Right lobe of liver (tissue), 6 donors: Measurements from ENCODE around the gene TRIM45. TPM values are rescaled to one million over a fixed set of nuclear protein-coding genes. Genes with fewer than 3 reads are reported as not detected.
"Not testable (repeated sequence)": the region's sequence is repeated elsewhere in the genome, so short reads cannot be mapped to it uniquely, and the experiment has no call there.

Source experiments
- ATAC-seq, 4 donors: fragments of 200-7000 bp; cut with Tn5 transposase; one replicate each; pipeline ENCODE4 v1.9.1; 2020; ENCODE audit warnings: mild to moderate bottlenecking in 4 of 4, moderate library complexity in 4 of 4
- DNase-seq, 3 donors: peaks; one replicate each; pipeline ENCODE4 v3.0.0-alpha.2; 2020
- H3K27ac ChIP-seq, 3 donors: fragments of 200-600 bp; one replicate each; pipeline ENCODE4 v1.8.0; 2022
- H3K27me3 ChIP-seq, 2 donors: fragments of 200-600 bp; one replicate each; pipeline ENCODE4 v1.8.0; 2022
- H3K36me3 ChIP-seq, 4 donors: fragments of 200-600 bp; sonication (generic) in 1 of 4; one replicate each; pipeline versions ENCODE4 v1.5.1 to v1.8.0; 2017 to 2022; ENCODE audit warnings: control low read depth in 1 of 4
- H3K4me1 ChIP-seq, 4 donors: fragments of 200-600 bp; sonication (generic) in 1 of 4; one replicate each; pipeline versions ENCODE4 v1.5.1 to v1.8.0; 2017 to 2022; ENCODE audit warnings: control low read depth in 1 of 4
- H3K4me3 ChIP-seq, 3 donors: fragments of 200-600 bp; one replicate each; pipeline ENCODE4 v1.8.0; 2022
- H3K9me3 ChIP-seq, 4 donors: fragments of 200-600 bp; sonication (generic) in 1 of 4; one replicate each; pipeline versions ENCODE4 v1.5.1 to v1.8.0; 2017 to 2022; ENCODE audit warnings: control low read depth in 1 of 4
- POLR2A ChIP-seq: fragments of 450-650 bp; IDR thresholded peaks from one replicate; pipeline ENCODE4 v1.6.1; 2017; ENCODE audit warnings: antibody characterized with exemption, mild to moderate bottlenecking
- WGBS: methylation state at CpG from one replicate; pipeline ENCODE4 v1.1.6; 2018; ENCODE audit warnings: low coverage, low lambda C conversion rate; ENCODE audit not compliant: insufficient coverage; ENCODE audit errors: missing lambda C conversion rate; 5-methylcytosine and 5-hydroxymethylcytosine counted together
- intact Hi-C, 2 donors: fragments of 100-400 bp; cut with DNase I; formaldehyde crosslinking; loops; one replicate each; pipeline versions ENCODE4 v1.11.2 to v1.14.1; 2022
- total RNA-seq, 6 experiments: library from RNA; depleted of rRNA in 2 of 6; stranded (reverse); fragments of >200 nt in 2 of 6; fragmentation: NEBNext Ultra II Directional in 3 of 6; extraction: Animal tissue kit (Norgen Biotek cat#: 25700) in 3 of 6; gene quantifications; one replicate each; pipeline versions ENCODE4 v1.1.0 to v1.2.4, GENCODE V29; 2016 to 2023
- TF ChIP-seq, protein P1 (sequence below), 4 donors: fragments of 200-600 bp in 3 of 4; fragments of 450-650 bp in 1 of 4; IDR thresholded peaks; one replicate each; pipeline versions ENCODE4 v1.5.1 to v1.8.0; 2016 to 2022; ENCODE audit warnings: antibody characterized with exemption in 4 of 4, mild to moderate bottlenecking in 2 of 4
- donor health status: DM: no; HTN: yes; CAD: no.
- donor health status: DM: no; HTN: no; CAD: no.
- donor health status: DM: no; HTN: no; CAD: no.
- donor health status: DM: no; HTN: yes; CAD: no.
- donor health status: DM: no; HTN: yes; CAD: no.

The TRIM45 gene
- total RNA-seq, 6 experiments from 2014 or later = 0.31 to 1.8 (median 0.51) TPM

DNA sequence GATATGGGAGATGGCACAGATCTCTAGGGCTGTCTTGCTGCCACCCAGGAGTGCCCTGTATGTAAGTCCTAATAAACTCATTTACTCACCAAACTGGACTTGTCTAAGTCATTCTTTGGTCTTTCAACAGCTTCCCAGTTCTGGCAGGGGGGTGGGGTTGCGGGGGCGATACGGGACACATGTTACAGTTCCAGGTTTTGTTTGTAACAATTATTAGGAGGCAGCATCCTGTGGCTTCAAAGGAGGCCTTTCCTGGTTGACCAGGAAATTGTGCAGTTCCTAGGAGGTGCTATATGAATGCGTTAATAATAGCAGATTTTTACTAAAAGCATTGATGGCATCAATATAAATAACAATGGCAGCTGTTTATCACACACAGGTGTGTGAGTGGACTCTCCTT, 42.7 kb upstream of the TRIM45 start:
- TF ChIP-seq, protein P1, sequence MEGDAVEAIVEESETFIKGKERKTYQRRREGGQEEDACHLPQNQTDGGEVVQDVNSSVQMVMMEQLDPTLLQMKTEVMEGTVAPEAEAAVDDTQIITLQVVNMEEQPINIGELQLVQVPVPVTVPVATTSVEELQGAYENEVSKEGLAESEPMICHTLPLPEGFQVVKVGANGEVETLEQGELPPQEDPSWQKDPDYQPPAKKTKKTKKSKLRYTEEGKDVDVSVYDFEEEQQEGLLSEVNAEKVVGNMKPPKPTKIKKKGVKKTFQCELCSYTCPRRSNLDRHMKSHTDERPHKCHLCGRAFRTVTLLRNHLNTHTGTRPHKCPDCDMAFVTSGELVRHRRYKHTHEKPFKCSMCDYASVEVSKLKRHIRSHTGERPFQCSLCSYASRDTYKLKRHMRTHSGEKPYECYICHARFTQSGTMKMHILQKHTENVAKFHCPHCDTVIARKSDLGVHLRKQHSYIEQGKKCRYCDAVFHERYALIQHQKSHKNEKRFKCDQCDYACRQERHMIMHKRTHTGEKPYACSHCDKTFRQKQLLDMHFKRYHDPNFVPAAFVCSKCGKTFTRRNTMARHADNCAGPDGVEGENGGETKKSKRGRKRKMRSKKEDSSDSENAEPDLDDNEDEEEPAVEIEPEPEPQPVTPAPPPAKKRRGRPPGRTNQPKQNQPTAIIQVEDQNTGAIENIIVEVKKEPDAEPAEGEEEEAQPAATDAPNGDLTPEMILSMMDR (IDR thresholded peaks at IDR 0.05) = no peak
- no peak for TF ChIP-seq POLR2A
- Histone ChIP-seq H3K4me3 (no peak overlapping the region), H3K4me1 (no peaks in the 10 kb centered on the region), H3K27ac (no peak overlapping the region), H3K27me3 (no peaks in the 10 kb centered on the region), H3K9me3 (no peaks in the 10 kb centered on the region), H3K36me3 (no peaks in the 10 kb centered on the region)
- DNase-seq (no peak), ATAC-seq (no peak)
- intact Hi-C loops = no loop called here
- WGBS = 20% methylated on average over 3 of the region's 4 CpGs

DNA sequence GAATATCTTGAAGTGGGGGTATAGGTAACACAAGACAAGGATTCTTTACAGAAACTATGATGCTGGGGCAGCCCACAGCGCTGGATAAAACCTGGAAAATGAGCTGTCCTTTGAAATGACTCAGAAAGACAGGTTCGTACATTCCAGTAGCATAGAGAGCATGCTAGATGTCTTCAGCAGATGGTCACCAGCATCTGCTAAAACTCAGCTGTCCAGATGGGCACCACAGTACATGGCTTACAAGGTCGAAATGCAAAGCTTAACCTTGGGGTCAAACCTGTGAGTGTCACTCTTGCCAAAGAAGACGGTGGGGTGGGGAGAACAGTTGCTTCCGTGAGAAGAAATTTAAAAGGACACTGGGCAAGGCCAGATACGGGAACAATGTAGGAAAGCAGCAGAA, 41.3 kb upstream of the TRIM45 start:
- 85% methylated on average over 6 of the region's 6 CpGs for WGBS
- Histone ChIP-seq H3K4me3 (no peak overlapping the region), H3K27ac (no peak overlapping the region), H3K4me1 (no peaks in the 10 kb centered on the region), H3K27me3 (no peaks in the 10 kb centered on the region), H3K36me3 (no peaks in the 10 kb centered on the region), H3K9me3 (no peaks in the 10 kb centered on the region)
- intact Hi-C loops = no loop called here
- no peak for TF ChIP-seq POLR2A
- TF ChIP-seq, protein P1 (IDR thresholded peaks at IDR 0.05) = no peak
- ATAC-seq (no peak), DNase-seq (no peak)

DNA sequence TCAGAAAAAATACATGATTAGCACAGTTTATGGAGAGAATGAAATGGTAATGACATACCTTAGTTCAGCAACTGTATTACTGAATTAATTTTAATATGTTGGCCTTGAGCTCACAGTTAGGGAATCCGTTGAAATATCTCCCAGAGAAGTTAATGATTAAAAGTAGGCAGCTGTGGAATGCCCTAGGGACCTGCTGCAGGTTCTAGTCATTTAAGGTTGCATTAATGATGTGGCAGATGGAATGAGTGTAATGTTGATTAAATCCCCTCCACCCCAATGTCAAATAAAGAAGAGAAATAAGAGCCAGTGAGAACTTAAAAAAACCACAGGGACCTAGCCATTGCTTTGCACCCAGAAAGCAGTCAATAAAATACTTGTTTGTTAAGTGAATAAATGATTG, 40.3 kb upstream of the TRIM45 start:
- peak in 2 of 4 donors; percentile 43 to 64 for ATAC-seq

DNA sequence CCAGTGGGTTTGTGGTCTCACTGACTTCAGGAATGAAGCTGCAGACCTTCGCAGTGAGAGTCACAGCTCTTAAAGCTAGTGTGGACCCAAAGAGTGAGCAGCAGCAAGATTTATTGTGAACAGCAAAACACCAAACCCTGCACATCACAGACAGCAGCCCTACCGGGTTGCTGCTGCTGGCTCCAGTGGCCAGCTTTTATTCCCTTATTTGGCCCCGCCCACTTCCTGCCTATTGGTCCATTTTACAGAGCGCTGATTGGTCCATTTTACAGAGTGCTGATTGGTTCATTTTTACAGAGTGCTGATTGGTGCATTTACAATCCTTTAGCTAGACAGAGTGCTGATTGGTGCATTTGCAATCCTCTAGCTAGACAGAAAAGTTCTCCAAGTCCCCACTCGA, 29.8 kb upstream of the TRIM45 start:
- DNase-seq, H3K4me3 ChIP-seq, H3K9me3 ChIP-seq, intact Hi-C loops, ATAC-seq, H3K27ac ChIP-seq, H3K27me3 ChIP-seq, H3K36me3 ChIP-seq, H3K4me1 ChIP-seq: not testable (repeated sequence)
- WGBS = 87% methylated on average over 4 of the region's 5 CpGs

More for the DNA sequence above, 40.3 kb upstream of the TRIM45 start:
- Histone ChIP-seq H3K27me3 (no peaks in the 10 kb centered on the region), H3K27ac (no peak overlapping the region), H3K4me3 (no peak overlapping the region), H3K9me3 (no peaks in the 10 kb centered on the region), H3K4me1 (no peaks in the 10 kb centered on the region), H3K36me3 (no peaks in the 10 kb centered on the region)
- 20% methylated on average over 1 of the region's 1 CpG for whole genome bisulfite sequencing
- intact Hi-C loops = no loop called here
- DNase-seq = no peak
- TF ChIP-seq, protein P1 (IDR thresholded peaks at IDR 0.05) = no peak
- TF ChIP-seq POLR2A = no peak

DNA sequence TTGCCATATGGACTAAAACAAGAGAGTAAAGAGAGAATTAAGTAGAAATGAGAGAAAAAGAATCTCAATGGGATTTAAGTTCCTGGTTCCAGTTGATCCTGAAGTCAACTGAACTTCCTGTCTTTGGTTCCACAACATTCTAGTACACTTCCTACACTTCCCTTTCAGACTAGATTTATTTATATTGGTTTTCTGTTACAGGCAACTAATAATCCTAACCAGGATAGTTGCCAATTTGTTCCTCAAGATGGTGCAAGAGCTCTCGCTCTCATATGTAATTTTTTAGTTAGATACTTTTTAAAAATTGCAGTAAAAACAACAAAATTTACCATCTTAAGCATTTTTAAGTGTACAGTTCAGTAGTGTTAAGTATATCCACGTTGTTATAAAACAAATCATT, 28.8 kb upstream of the TRIM45 start:
- no peak for ATAC-seq
- DNase-seq = no peak
- TF ChIP-seq, protein P1 (IDR thresholded peaks at IDR 0.05) = no peak
- no peak for TF ChIP-seq POLR2A
- Histone ChIP-seq H3K4me1 (no peaks in the 10 kb centered on the region), H3K4me3 (no peak overlapping the region), H3K9me3 (no peaks in the 10 kb centered on the region), H3K27me3 (no peaks in the 10 kb centered on the region), H3K27ac (no peak overlapping the region), H3K36me3 (no peaks in the 10 kb centered on the region)
- intact Hi-C loops = no loop called here
- 62% methylated on average over 2 of the region's 2 CpGs for WGBS
